Vagina (tissue), 2 donors: ENCODE results near the gene OXNAD1. TPM values are rescaled to one million over a fixed set of nuclear protein-coding genes. Genes with fewer than 3 reads are reported as not detected.

Experiments used
- DNase-seq, 2 donors: peaks; one replicate each; pipeline ENCODE4 v3.0.0-alpha.2; 2017; ENCODE audit errors: extremely low spot score in 2 of 2
- H3K27ac ChIP-seq: fragments of 200-600 bp; sonication (generic); one replicate; pipeline ENCODE4 v1.5.1; 2019
- H3K27me3 ChIP-seq: fragments of 200-600 bp; sonication (generic); one replicate; pipeline ENCODE4 v1.5.1; 2019
- H3K36me3 ChIP-seq, 2 donors: fragments of 200-600 bp; sonication (generic); one replicate each; pipeline ENCODE4 v1.5.1; 2017 to 2019
- H3K4me1 ChIP-seq: fragments of 200-600 bp; sonication (generic); one replicate; pipeline ENCODE4 v1.5.1; 2019
- H3K4me3 ChIP-seq, 2 donors: fragments of 200-600 bp; sonication (generic); 1 replicate in 1 of 2; 2 replicates in 1 of 2; pipeline ENCODE4 v1.5.1; 2016 to 2019
- H3K9me3 ChIP-seq: fragments of 200-600 bp; sonication (generic); one replicate; pipeline ENCODE4 v1.5.1; 2019
- POLR2A ChIP-seq, 2 donors: fragments of 450-650 bp; IDR thresholded peaks; one replicate each; pipeline ENCODE4 v1.6.1; 2017; ENCODE audit warnings: antibody characterized with exemption in 2 of 2, mild to moderate bottlenecking in 2 of 2, moderate library complexity in 2 of 2
- POLR2AphosphoS5 ChIP-seq, 2 donors: sonication (generic); formaldehyde crosslinking; IDR thresholded peaks; one replicate each; pipeline ENCODE4 v1.9.0; 2017; ENCODE audit warnings: antibody characterized with exemption in 2 of 2, mild to moderate bottlenecking in 2 of 2, low read depth in 1 of 2; ENCODE audit not compliant: insufficient read depth in 1 of 2
- intact Hi-C: fragments of 100-400 bp; cut with DNase I; formaldehyde crosslinking; loops from one replicate; pipeline ENCODE4 v1.15.1; 2023
- total RNA-seq: library from RNA; depleted of rRNA; stranded (reverse); fragments of >200 nt; gene quantifications from one replicate; pipeline ENCODE4 v1.2.3, GENCODE V29; 2016
- TF ChIP-seq, protein P1 (sequence below), 3 experiments: fragments of 450-650 bp in 2 of 3; fragments of 200-600 bp in 1 of 3; sonication (generic) in 1 of 3; IDR thresholded peaks; one replicate each; pipeline ENCODE4 v1.5.1; 2017 to 2019; ENCODE audit warnings: antibody characterized with exemption in 3 of 3, mild to moderate bottlenecking in 2 of 3, moderate library complexity in 2 of 3

The OXNAD1 gene
- total RNA-seq, 1 donor from 2014 or later, result 30.0 TPM

DNA sequence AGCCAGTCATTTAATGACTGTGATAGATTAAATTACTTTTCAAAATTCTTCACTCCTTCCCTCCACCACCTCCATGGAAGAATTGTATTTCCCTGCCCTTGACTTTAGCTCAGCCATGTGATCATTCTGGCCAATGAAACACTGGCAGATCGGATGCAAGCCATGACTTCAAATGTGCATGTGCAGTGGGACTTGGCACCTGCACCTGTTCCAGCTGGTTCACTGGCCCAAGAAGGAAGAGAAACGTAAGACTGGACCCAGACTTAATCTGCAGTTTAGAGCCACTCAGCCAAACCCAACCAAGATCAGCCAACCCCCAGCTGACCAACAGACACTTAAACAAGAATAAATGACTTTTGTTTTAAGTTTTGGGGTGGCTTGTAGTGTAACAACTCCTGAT lies 12.0 kb upstream of the OXNAD1 start:
- H3K4me1 ChIP-seq, result no peaks in the 10 kb centered on the region
- H3K36me3 ChIP-seq, result no peaks in the 10 kb centered on the region
- TF ChIP-seq, protein P1, sequence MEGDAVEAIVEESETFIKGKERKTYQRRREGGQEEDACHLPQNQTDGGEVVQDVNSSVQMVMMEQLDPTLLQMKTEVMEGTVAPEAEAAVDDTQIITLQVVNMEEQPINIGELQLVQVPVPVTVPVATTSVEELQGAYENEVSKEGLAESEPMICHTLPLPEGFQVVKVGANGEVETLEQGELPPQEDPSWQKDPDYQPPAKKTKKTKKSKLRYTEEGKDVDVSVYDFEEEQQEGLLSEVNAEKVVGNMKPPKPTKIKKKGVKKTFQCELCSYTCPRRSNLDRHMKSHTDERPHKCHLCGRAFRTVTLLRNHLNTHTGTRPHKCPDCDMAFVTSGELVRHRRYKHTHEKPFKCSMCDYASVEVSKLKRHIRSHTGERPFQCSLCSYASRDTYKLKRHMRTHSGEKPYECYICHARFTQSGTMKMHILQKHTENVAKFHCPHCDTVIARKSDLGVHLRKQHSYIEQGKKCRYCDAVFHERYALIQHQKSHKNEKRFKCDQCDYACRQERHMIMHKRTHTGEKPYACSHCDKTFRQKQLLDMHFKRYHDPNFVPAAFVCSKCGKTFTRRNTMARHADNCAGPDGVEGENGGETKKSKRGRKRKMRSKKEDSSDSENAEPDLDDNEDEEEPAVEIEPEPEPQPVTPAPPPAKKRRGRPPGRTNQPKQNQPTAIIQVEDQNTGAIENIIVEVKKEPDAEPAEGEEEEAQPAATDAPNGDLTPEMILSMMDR (IDR thresholded peaks at IDR 0.05), result no peak
- TF ChIP-seq POLR2A (IDR thresholded peaks at IDR 0.05), result no peak
- TF ChIP-seq POLR2AphosphoS5 (IDR thresholded peaks at IDR 0.05; ENCODE audit: insufficient read depth in 1 of 2, low read depth in 1 of 2), result no peak
- H3K9me3 ChIP-seq, result no peaks in the 10 kb centered on the region
- H3K27ac ChIP-seq, result no peak overlapping the region
- H3K27me3 ChIP-seq, result no peaks in the 10 kb centered on the region
- no peak overlapping the region for H3K4me3 ChIP-seq
- no peak for DNase-seq
- intact Hi-C loops, result no loop called here

DNA sequence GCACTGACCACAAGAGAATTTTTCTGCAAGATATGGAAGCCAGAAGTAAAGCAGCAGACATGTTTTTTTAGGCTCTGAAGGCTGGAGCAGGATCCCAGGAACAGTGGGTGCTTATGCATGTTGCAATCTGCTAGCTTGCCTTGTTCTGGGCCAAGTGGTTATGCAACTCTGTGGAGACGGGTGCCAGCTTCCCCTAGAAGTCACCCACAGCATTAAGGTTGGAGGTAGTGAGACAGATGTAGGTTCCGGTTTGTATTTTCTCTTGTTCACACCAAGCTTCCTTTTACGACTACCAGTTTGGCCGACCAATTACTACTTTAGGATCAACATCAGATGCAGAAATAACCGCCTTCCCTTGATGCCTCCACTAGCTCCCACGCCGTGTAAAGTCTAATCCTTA lies 11.4 kb upstream of the OXNAD1 start:
- Histone ChIP-seq H3K9me3 (no peaks in the 10 kb centered on the region), H3K4me3 (no peak overlapping the region), H3K4me1 (no peaks in the 10 kb centered on the region), H3K27me3 (no peaks in the 10 kb centered on the region), H3K36me3 (no peaks in the 10 kb centered on the region), H3K27ac (no peak overlapping the region)
- DNase-seq, result no peak
- intact Hi-C loops, result no loop called here
- no peak for TF ChIP-seq POLR2A (IDR thresholded peaks at IDR 0.05)
- TF ChIP-seq, protein P1 (IDR thresholded peaks at IDR 0.05), result no peak
- TF ChIP-seq POLR2AphosphoS5 (IDR thresholded peaks at IDR 0.05; ENCODE audit: insufficient read depth in 1 of 2, low read depth in 1 of 2), result no peak

DNA sequence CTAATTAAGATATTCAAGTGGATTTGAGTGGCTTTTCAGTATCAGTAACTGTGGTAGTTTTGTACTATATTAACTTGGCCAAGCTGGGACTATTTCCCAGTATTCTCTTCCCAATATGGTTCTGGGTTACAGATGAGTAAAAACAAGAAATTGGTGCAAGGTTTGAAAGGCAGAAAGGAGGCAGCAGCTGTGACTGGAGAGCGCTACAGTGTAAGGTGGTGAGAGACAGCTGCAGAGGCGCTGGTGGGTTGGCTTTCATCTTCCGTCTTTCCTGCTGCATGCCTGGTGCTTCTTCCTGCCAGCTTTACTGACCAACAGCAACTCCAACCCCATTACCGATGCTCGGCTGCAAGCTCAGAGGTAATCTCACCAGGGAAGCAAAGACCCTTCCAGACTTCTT lies 10.1 kb upstream of the OXNAD1 start:
- no peaks in the 10 kb centered on the region for H3K27me3 ChIP-seq
- no peak for DNase-seq
- H3K4me1 ChIP-seq, result no peaks in the 10 kb centered on the region
- TF ChIP-seq POLR2A (IDR thresholded peaks at IDR 0.05) (no peak), POLR2AphosphoS5 (IDR thresholded peaks at IDR 0.05; ENCODE audit: insufficient read depth in 1 of 2, low read depth in 1 of 2) (no peak)
- TF ChIP-seq, protein P1 (IDR thresholded peaks at IDR 0.05), result no peak
- intact Hi-C loops, result no loop called here
- no peak overlapping the region for H3K4me3 ChIP-seq
- H3K27ac ChIP-seq, result no peak overlapping the region
- H3K36me3 ChIP-seq, result peaks cover 0 to 9% of the 10 kb centered on the region in 2 donors
- no peaks in the 10 kb centered on the region for H3K9me3 ChIP-seq

DNA sequence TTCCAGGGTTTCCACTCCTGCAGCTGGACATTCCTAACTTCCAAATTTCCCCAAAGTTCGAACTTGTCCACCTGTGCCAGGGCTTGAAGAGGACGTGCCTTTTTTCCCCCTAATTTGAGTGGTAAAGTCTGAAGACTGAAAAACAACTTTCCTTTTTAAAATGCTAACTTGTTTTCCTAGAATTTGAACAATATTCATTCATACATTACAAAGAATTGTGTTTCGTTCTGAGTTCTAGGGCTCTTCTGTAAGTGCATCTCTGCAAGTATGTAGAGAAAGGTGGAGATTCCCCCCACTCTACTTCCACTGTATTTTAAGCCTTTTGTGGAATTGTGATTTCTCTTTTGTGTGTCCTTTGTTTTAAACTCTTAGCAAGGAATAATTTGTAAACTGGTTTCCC lies 9.7 kb upstream of the OXNAD1 start:
- TF ChIP-seq, protein P1 (IDR thresholded peaks at IDR 0.05), result no peak
- TF ChIP-seq POLR2AphosphoS5 (IDR thresholded peaks at IDR 0.05; ENCODE audit: insufficient read depth in 1 of 2, low read depth in 1 of 2), result no peak
- no peak for TF ChIP-seq POLR2A (IDR thresholded peaks at IDR 0.05)
- intact Hi-C loops, result no loop called here
- no peak overlapping the region for H3K27ac ChIP-seq
- no peak for DNase-seq
- H3K36me3 ChIP-seq, result peaks cover 2 to 14% of the 10 kb centered on the region in 2 donors
- no peaks in the 10 kb centered on the region for H3K9me3 ChIP-seq
- no peaks in the 10 kb centered on the region for H3K27me3 ChIP-seq
- H3K4me1 ChIP-seq, result no peaks in the 10 kb centered on the region
- H3K4me3 ChIP-seq, result no peak overlapping the region

DNA sequence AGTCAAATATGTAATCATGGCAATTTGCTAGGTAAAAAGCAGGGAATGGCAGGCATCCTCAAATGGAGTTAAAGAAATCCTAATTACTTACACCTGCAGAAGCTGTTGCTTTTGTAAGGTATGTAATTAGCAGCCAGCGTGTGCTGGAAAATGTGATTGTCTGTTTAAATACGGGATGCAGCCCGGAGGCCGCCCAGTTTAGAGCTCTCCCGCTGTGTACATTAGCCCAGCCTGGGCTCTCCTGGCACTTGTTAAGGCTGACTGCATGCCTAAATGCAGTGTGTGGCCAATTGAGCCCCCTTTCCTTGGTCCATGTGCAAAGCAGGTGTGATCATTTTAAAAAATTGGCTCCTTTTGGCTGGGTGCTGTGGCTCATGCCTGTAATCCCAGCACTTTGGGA lies 9.3 kb upstream of the OXNAD1 start:
- intact Hi-C loops, result no loop called here
- peaks cover 2 to 17% of the 10 kb centered on the region in 2 donors for H3K36me3 ChIP-seq
- no peak for DNase-seq
- no peaks in the 10 kb centered on the region for H3K27me3 ChIP-seq
- no peak for TF ChIP-seq POLR2A (IDR thresholded peaks at IDR 0.05)
- TF ChIP-seq POLR2AphosphoS5 (IDR thresholded peaks at IDR 0.05; ENCODE audit: insufficient read depth in 1 of 2, low read depth in 1 of 2), result no peak
- TF ChIP-seq, protein P1 (IDR thresholded peaks at IDR 0.05), result no peak
- H3K4me1 ChIP-seq, result no peaks in the 10 kb centered on the region
- H3K9me3 ChIP-seq, result no peaks in the 10 kb centered on the region
- no peak overlapping the region for H3K4me3 ChIP-seq
- no peak overlapping the region for H3K27ac ChIP-seq
